GM19397 (cell line): Measurements from ENCODE around the gene DCDC2.
"Not testable (repeated sequence)": the region's sequence is repeated elsewhere in the genome, so short reads cannot be mapped to it uniquely, and the experiment has no call there.

Experiments
- ATAC-seq: cut with Tn5 transposase; IDR thresholded peaks from one replicate; pipeline ENCODE4 v1.9.1; 2021; ENCODE audit warnings: mild to moderate bottlenecking, moderate library complexity; ENCODE audit not compliant: unreplicated experiment

DCDC2 gene

GRCh38 chr6:24381476-24382219 is 23.8 kb upstream of the DCDC2 start:
- ATAC-seq, result no peak

GRCh38 chr6:24378473-24379097 is 20.7 kb upstream of the DCDC2 start:
- ATAC-seq, result peak; percentile 64

GRCh38 chr6:24376871-24377270 is 19.0 kb upstream of the DCDC2 start:
- no peak for ATAC-seq

- ATAC-seq, result no peak
Observed at GRCh38 chr6:24374612-24375011, 16.8 kb upstream of the DCDC2 start.

GRCh38 chr6:24365103-24365633 is 7.3 kb upstream of the DCDC2 start:
- not testable (repeated sequence) for ATAC-seq

- ATAC-seq, result not testable (repeated sequence)
Observed at GRCh38 chr6:24362363-24362762, 4.5 kb upstream of the DCDC2 start.

- peak; percentile 86 for ATAC-seq
Observed at GRCh38 chr6:24359640-24360454, 2.0 kb upstream of the DCDC2 start.

- no peak for ATAC-seq
Observed at GRCh38 chr6:24358219-24358821, 461 bp upstream of the DCDC2 start.

- no peak for ATAC-seq
Observed at GRCh38 chr6:24356310-24356973, 1.4 kb downstream of the DCDC2 start.

GRCh38 chr6:24355393-24355792 is 2.5 kb downstream of the DCDC2 start:
- ATAC-seq, result no peak

- ATAC-seq, result no peak
Observed at GRCh38 chr6:24353861-24354260, 4.0 kb downstream of the DCDC2 start.

GRCh38 chr6:24352434-24352833 is 5.4 kb downstream of the DCDC2 start:
- no peak for ATAC-seq

- no peak for ATAC-seq
Observed at GRCh38 chr6:24344976-24345375, 12.9 kb downstream of the DCDC2 start.

GRCh38 chr6:24340998-24341938 is 16.6 kb downstream of the DCDC2 start:
- ATAC-seq, result no peak

GRCh38 chr6:24339932-24340331 is 17.9 kb downstream of the DCDC2 start:
- ATAC-seq, result no peak

GRCh38 chr6:24334285-24334684 is 23.6 kb downstream of the DCDC2 start:
- no peak for ATAC-seq

GRCh38 chr6:24332317-24332716 is 25.5 kb downstream of the DCDC2 start:
- ATAC-seq, result no peak

- ATAC-seq, result no peak
Observed at GRCh38 chr6:24330137-24330732, 27.6 kb downstream of the DCDC2 start.

- no peak for ATAC-seq
Observed at GRCh38 chr6:24329451-24329850, 28.4 kb downstream of the DCDC2 start.
